Measurements from ENCODE around the gene EIF4EBP2. TPM values are rescaled to one million over a fixed set of nuclear protein-coding genes. Genes with fewer than 3 reads are reported as not detected.

Gene EIF4EBP2
- total and polyA plus RNA-seq, 2 experiments from 2014 or later = 18.2 to 34.8 TPM

DNA sequence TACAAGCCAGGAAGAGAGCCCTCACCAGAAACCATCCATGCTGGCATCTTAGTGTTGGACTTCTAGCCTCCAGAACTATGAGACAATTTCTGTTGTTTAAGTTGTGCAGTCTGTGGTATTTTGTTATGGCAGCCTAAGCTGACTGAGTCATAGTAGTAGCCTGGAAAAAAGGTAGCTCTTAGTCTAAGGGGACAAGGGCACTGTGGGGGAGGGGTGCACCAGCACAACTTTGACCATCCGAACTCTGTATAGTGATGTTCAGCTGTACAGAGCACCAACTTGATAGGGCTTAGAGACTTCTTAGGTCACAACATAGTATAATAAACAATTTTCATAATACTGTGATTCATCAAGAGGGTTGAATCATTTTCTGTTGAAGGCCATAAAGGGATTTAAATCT is 14.3 kb downstream of the EIF4EBP2 start:
- Histone ChIP-seq H3K79me2 (ENCODE audit: insufficient read depth) (peaks cover 70% of the 10 kb centered on the region), H3K27ac (peak overlapping the region; percentile 73), H3K9me2 (ENCODE audit: insufficient read depth) (no peaks in the 10 kb centered on the region), H2AFZ (no peak overlapping the region), H4K20me1 (ENCODE audit: insufficient read depth) (peaks cover 25% of the 10 kb centered on the region; the same call in 1 of the 2 replicates), H3K9ac (peak overlapping the region; percentile 8; the same call in 1 of the 2 replicates), H3K4me1 (ENCODE audit: insufficient read depth) (peaks cover 18% of the 10 kb centered on the region), H3K9me3 (ENCODE audit: low read depth) (no peaks in the 10 kb centered on the region), H3K36me3 (ENCODE audit: low read depth) (peaks cover 34% of the 10 kb centered on the region), H3K4me2 (ENCODE audit: unreplicated experiment) (peak overlapping the region; percentile 46), H3K27me3 (replicated peaks; ENCODE audit: insufficient read depth) (no peaks in the 10 kb centered on the region), H3K4me3 (no peak overlapping the region), H3F3A (ENCODE audit: insufficient read depth) (peaks cover 15% of the 10 kb centered on the region)
- no peak for TF ChIP-seq EZH2 (IDR thresholded peaks at IDR 0.05; ENCODE audit: insufficient read depth, poor library complexity, severe bottlenecking)
- 40 to 48% methylated on average over 1 of the region's 1 CpG for WGBS, 2 experiments (ENCODE audit: low coverage in 1 of 2, low lambda C conversion rate in 2 of 2, missing lambda C conversion rate in 2 of 2)
- peak; percentile 68 for DNase-seq
- in situ Hi-C loops (cut with MboI) = no loop called here

DNA sequence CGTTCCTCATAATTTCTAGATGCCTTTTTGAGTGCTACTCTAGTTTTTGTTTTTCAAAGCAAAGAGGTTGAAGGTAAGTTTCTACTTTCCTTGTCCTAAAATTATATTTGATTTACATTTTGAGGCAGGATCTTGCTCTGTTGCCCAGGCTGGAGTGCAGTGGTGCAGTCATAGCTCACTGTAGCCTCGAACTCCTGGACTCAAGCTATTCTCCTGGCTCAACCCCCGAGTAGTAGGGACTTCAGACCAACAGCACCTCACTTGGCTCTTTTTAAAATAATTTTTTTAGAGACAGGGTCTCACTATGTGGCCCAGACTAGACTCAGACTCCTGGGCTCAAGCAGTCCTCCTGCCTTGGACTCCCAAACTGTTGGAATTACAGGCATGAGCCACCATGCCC is 14.8 kb downstream of the EIF4EBP2 start:
- Histone ChIP-seq H3K79me2 (ENCODE audit: insufficient read depth) (peaks cover 68% of the 10 kb centered on the region), H3K9ac (no peak overlapping the region), H3K27me3 (replicated peaks; ENCODE audit: insufficient read depth) (no peaks in the 10 kb centered on the region), H4K20me1 (ENCODE audit: insufficient read depth) (peaks cover 23% of the 10 kb centered on the region; the same call in 1 of the 2 replicates), H3K4me1 (ENCODE audit: insufficient read depth) (peaks cover 18% of the 10 kb centered on the region), H3K4me3 (no peak overlapping the region), H3K27ac (peak overlapping the region; percentile 73), H3K4me2 (ENCODE audit: unreplicated experiment) (no peak overlapping the region), H3K9me2 (ENCODE audit: insufficient read depth) (no peaks in the 10 kb centered on the region), H3K9me3 (ENCODE audit: low read depth) (no peaks in the 10 kb centered on the region), H2AFZ (no peak overlapping the region), H3K36me3 (ENCODE audit: low read depth) (peaks cover 39% of the 10 kb centered on the region), H3F3A (ENCODE audit: insufficient read depth) (peaks cover 15% of the 10 kb centered on the region)
- no peak for DNase-seq
- 96 to 99% methylated on average over 3 of the region's 3 CpGs for WGBS, 2 experiments (ENCODE audit: low coverage in 1 of 2, low lambda C conversion rate in 2 of 2, missing lambda C conversion rate in 2 of 2)
- in situ Hi-C loops (cut with MboI) = no loop called here
- no peak for TF ChIP-seq EZH2phosphoT487 (IDR thresholded peaks at IDR 0.05; ENCODE audit: insufficient read depth, low read depth)
- no peak for TF ChIP-seq EZH2 (IDR thresholded peaks at IDR 0.05; ENCODE audit: insufficient read depth, poor library complexity, severe bottlenecking)

DNA sequence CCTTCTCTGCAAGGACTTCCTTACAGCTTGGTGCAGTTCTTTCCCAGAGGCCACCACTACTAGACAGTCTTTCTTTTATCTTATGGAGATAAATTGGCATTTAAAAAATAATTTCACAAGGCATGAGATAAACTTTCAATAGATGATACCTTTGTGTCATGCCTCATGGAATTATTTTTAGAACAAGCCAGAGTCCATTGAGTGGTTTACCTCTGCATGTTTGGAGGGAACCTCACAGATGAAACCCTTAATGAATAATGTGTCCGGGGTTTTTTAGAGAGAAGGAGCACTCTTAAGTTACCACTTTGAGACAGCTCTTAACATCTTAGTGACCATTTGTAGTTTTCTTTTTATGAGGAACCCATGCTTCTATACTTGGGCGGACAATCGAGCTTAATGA is 20.4 kb downstream of the EIF4EBP2 start:
- H3F3A ChIP-seq (ENCODE audit: insufficient read depth) = no peaks in the 10 kb centered on the region
- peaks cover 4% of the 10 kb centered on the region for H4K20me1 ChIP-seq (ENCODE audit: insufficient read depth)
- no peaks in the 10 kb centered on the region for H3K9me3 ChIP-seq (ENCODE audit: low read depth)
- no peak overlapping the region for H3K4me2 ChIP-seq (ENCODE audit: unreplicated experiment)
- H3K9ac ChIP-seq = no peak overlapping the region
- no peak overlapping the region for H3K4me3 ChIP-seq
- no peak for DNase-seq
- H3K27ac ChIP-seq = no peak overlapping the region
- peaks cover 17% of the 10 kb centered on the region for H3K79me2 ChIP-seq (ENCODE audit: insufficient read depth)
- peaks cover 82% of the 10 kb centered on the region for H3K36me3 ChIP-seq (ENCODE audit: low read depth)
- no peak overlapping the region for H2AFZ ChIP-seq
- no peaks in the 10 kb centered on the region for H3K9me2 ChIP-seq (ENCODE audit: insufficient read depth)
- no peaks in the 10 kb centered on the region for H3K4me1 ChIP-seq (ENCODE audit: insufficient read depth)
- TF ChIP-seq EZH2phosphoT487 (IDR thresholded peaks at IDR 0.05; ENCODE audit: insufficient read depth, low read depth) (no peak), EZH2 (IDR thresholded peaks at IDR 0.05; ENCODE audit: insufficient read depth, poor library complexity, severe bottlenecking) (no peak)
- H3K27me3 ChIP-seq (replicated peaks; ENCODE audit: insufficient read depth) = no peaks in the 10 kb centered on the region
- WGBS, 2 experiments (ENCODE audit: low coverage in 1 of 2, low lambda C conversion rate in 2 of 2, missing lambda C conversion rate in 2 of 2) = 85 to 92% methylated on average over 3 of the region's 3 CpGs
- in situ Hi-C loops (cut with MboI) = no loop called here

DNA sequence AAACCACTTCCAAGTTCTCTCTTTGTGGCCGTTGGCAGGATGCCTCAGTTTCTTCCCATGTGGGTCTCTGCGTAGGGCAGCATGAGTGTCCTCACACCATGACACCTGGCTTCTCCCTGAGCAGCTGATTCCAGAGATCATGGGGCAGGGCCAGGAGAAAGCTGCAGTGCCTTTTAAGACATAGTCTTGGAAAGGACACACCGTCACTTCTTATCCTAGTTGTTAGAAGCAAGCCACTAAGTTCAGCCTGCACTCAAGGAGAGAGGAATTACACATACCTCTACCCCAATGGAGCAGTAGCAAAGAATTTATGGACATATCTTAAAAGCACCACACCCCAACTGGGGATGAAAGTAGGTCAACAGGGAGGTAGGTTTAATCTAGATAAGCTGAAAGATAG is 21.2 kb downstream of the EIF4EBP2 start:
- no peak overlapping the region for H3K4me3 ChIP-seq
- no peaks in the 10 kb centered on the region for H3K9me2 ChIP-seq (ENCODE audit: insufficient read depth)
- H2AFZ ChIP-seq = no peak overlapping the region
- in situ Hi-C loops (cut with MboI) = no loop called here
- 85 to 86% methylated on average over 3 of the region's 3 CpGs for WGBS, 2 experiments (ENCODE audit: low coverage in 1 of 2, low lambda C conversion rate in 2 of 2, missing lambda C conversion rate in 2 of 2)
- peaks cover 2% of the 10 kb centered on the region for H3K4me1 ChIP-seq (ENCODE audit: insufficient read depth)
- H3K9me3 ChIP-seq (ENCODE audit: low read depth) = no peaks in the 10 kb centered on the region
- no peak overlapping the region for H3K9ac ChIP-seq
- 0 out of 2 replicates have a peak, but pooled peaks cover 4% of the 10 kb centered on the region for H3F3A ChIP-seq (ENCODE audit: insufficient read depth)
- peaks cover 86% of the 10 kb centered on the region for H3K36me3 ChIP-seq (ENCODE audit: low read depth)
- peaks cover 4% of the 10 kb centered on the region for H4K20me1 ChIP-seq (ENCODE audit: insufficient read depth)
- H3K79me2 ChIP-seq (ENCODE audit: insufficient read depth) = peaks cover 10% of the 10 kb centered on the region
- DNase-seq = no peak
- no peak overlapping the region for H3K4me2 ChIP-seq (ENCODE audit: unreplicated experiment)
- H3K27ac ChIP-seq = no peak overlapping the region
- H3K27me3 ChIP-seq (replicated peaks; ENCODE audit: insufficient read depth) = no peaks in the 10 kb centered on the region
- TF ChIP-seq EZH2phosphoT487 (IDR thresholded peaks at IDR 0.05; ENCODE audit: insufficient read depth, low read depth) (no peak), EZH2 (IDR thresholded peaks at IDR 0.05; ENCODE audit: insufficient read depth, poor library complexity, severe bottlenecking) (no peak)

DNA sequence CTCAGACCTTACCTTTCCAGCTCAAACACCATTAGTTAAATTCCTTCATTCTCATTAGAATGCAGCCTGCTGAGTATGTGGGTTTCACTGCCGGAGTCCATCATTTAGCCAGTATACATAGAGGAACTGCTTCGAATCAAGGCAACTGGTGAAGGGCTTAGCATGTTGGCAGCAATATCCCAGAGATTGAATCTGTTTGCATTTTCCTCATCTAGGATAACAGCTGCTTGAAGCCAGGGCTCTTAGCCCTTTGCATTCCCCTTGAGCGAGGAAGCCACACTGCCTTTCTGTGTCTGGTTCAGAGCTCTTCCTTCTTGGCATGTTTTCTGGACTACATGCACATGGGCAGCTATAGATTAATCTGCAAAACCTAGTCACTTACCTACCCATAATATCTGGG is 22.9 kb downstream of the EIF4EBP2 start:
- TF ChIP-seq EZH2 (IDR thresholded peaks at IDR 0.05; ENCODE audit: insufficient read depth, poor library complexity, severe bottlenecking) (no peak), EZH2phosphoT487 (IDR thresholded peaks at IDR 0.05; ENCODE audit: insufficient read depth, low read depth) (no peak)
- Histone ChIP-seq H3K9me3 (ENCODE audit: low read depth) (no peaks in the 10 kb centered on the region), H3K4me3 (no peak overlapping the region), H4K20me1 (ENCODE audit: insufficient read depth) (peaks cover 4% of the 10 kb centered on the region), H3K79me2 (ENCODE audit: insufficient read depth) (peaks cover 8% of the 10 kb centered on the region), H3K36me3 (ENCODE audit: low read depth) (peaks cover 71% of the 10 kb centered on the region), H2AFZ (no peak overlapping the region), H3K27me3 (replicated peaks; ENCODE audit: insufficient read depth) (no peaks in the 10 kb centered on the region), H3K27ac (no peak overlapping the region), H3K9me2 (ENCODE audit: insufficient read depth) (no peaks in the 10 kb centered on the region), H3K4me1 (ENCODE audit: insufficient read depth) (peaks cover 12% of the 10 kb centered on the region), H3F3A (ENCODE audit: insufficient read depth) (0 out of 2 replicates have a peak, but pooled peaks cover 16% of the 10 kb centered on the region), H3K4me2 (ENCODE audit: unreplicated experiment) (no peak overlapping the region), H3K9ac (no peak overlapping the region)
- WGBS, 2 experiments (ENCODE audit: low coverage in 1 of 2, low lambda C conversion rate in 2 of 2, missing lambda C conversion rate in 2 of 2) = 83 to 88% methylated on average over 3 of the region's 3 CpGs
- in situ Hi-C loops (cut with MboI) = no loop called here
- DNase-seq = no peak

Data from GM23248 (cell line).